ENCODE data around the gene CCDC6.

CCDC6 gene

GRCh38 chr10:59913547-59914237, 7.3 kb upstream of the CCDC6 start:
- Mint-ChIP-seq H3K4me3 (no peak overlapping the region), H3K9me3 (peaks cover 8% of the 10 kb centered on the region), H3K27me3 (peaks cover 11% of the 10 kb centered on the region), H3K36me3 (peaks cover 7% of the 10 kb centered on the region), H3K27ac (no peak overlapping the region), H3K4me1 (peaks cover 2% of the 10 kb centered on the region)
- ATAC-seq, result no peak

GRCh38 chr10:59910867-59911266, 4.5 kb upstream of the CCDC6 start:
- Mint-ChIP-seq H3K27ac (no peak overlapping the region), H3K9me3 (peaks cover 8% of the 10 kb centered on the region), H3K36me3 (peaks cover 7% of the 10 kb centered on the region), H3K4me1 (peaks cover 20% of the 10 kb centered on the region), H3K4me3 (no peak overlapping the region), H3K27me3 (peaks cover 11% of the 10 kb centered on the region)
- ATAC-seq, result no peak

- Mint-ChIP-seq H3K36me3 (peaks cover 7% of the 10 kb centered on the region), H3K27ac (peak overlapping the region; percentile 48), H3K9me3 (peaks cover 8% of the 10 kb centered on the region), H3K4me1 (peaks cover 30% of the 10 kb centered on the region), H3K27me3 (peaks cover 11% of the 10 kb centered on the region), H3K4me3 (no peak overlapping the region)
- ATAC-seq, result no peak
Measured at GRCh38 chr10:59909815-59910214, 3.5 kb upstream of the CCDC6 start.

- Mint-ChIP-seq H3K9me3 (peaks cover 4% of the 10 kb centered on the region), H3K36me3 (peaks cover 3% of the 10 kb centered on the region), H3K4me1 (peaks cover 40% of the 10 kb centered on the region), H3K4me3 (peak overlapping the region; percentile 92), H3K27me3 (peaks cover 10% of the 10 kb centered on the region), H3K27ac (peak overlapping the region; percentile 91)
- ATAC-seq, result no peak
Measured at GRCh38 chr10:59908808-59909143, 2.4 kb upstream of the CCDC6 start.

GRCh38 chr10:59907918-59908807, 1.8 kb upstream of the CCDC6 start:
- H3K27me3 Mint-ChIP-seq, result peaks cover 4% of the 10 kb centered on the region
- H3K4me3 Mint-ChIP-seq, result peak overlapping the region; percentile 92
- H3K4me1 Mint-ChIP-seq, result peaks cover 46% of the 10 kb centered on the region
- H3K36me3 Mint-ChIP-seq, result peaks cover under 1% of the 10 kb centered on the region
- peak overlapping the region; percentile 91 for H3K27ac Mint-ChIP-seq
- ATAC-seq, result no peak
- peaks cover 3% of the 10 kb centered on the region for H3K9me3 Mint-ChIP-seq

GRCh38 chr10:59907537-59907917, 1.2 kb upstream of the CCDC6 start:
- peak overlapping the region; percentile 91 for H3K27ac Mint-ChIP-seq
- ATAC-seq, result no peak
- peaks cover 52% of the 10 kb centered on the region for H3K4me1 Mint-ChIP-seq
- peak overlapping the region; percentile 92 for H3K4me3 Mint-ChIP-seq
- H3K36me3 Mint-ChIP-seq, result peaks cover 6% of the 10 kb centered on the region
- no peaks in the 10 kb centered on the region for H3K9me3 Mint-ChIP-seq
- H3K27me3 Mint-ChIP-seq, result no peaks in the 10 kb centered on the region

GRCh38 chr10:59905731-59906416, 482 bp downstream of the CCDC6 start:
- peak; percentile 1 for ATAC-seq
- Mint-ChIP-seq H3K4me1 (peaks cover 65% of the 10 kb centered on the region), H3K36me3 (peaks cover 6% of the 10 kb centered on the region), H3K27me3 (no peaks in the 10 kb centered on the region), H3K27ac (peak overlapping the region; percentile 91), H3K9me3 (no peaks in the 10 kb centered on the region), H3K4me3 (peak overlapping the region; percentile 92)

- peaks cover 72% of the 10 kb centered on the region for H3K4me1 Mint-ChIP-seq
- H3K9me3 Mint-ChIP-seq, result no peaks in the 10 kb centered on the region
- peaks cover 9% of the 10 kb centered on the region for H3K36me3 Mint-ChIP-seq
- ATAC-seq, result peak; percentile 73
- H3K27ac Mint-ChIP-seq, result peak overlapping the region; percentile 91
- no peaks in the 10 kb centered on the region for H3K27me3 Mint-ChIP-seq
- H3K4me3 Mint-ChIP-seq, result peak overlapping the region; percentile 92
Measured at GRCh38 chr10:59905066-59905730, 1.2 kb downstream of the CCDC6 start.

- Mint-ChIP-seq H3K9me3 (no peaks in the 10 kb centered on the region), H3K27ac (peak overlapping the region; percentile 91), H3K4me1 (peaks cover 78% of the 10 kb centered on the region), H3K4me3 (peak overlapping the region; percentile 92), H3K27me3 (no peaks in the 10 kb centered on the region), H3K36me3 (peaks cover 15% of the 10 kb centered on the region)
- no peak for ATAC-seq
Measured at GRCh38 chr10:59904426-59905065, 1.8 kb downstream of the CCDC6 start.

GRCh38 chr10:59903871-59904270, 2.5 kb downstream of the CCDC6 start:
- H3K9me3 Mint-ChIP-seq, result no peaks in the 10 kb centered on the region
- peaks cover 22% of the 10 kb centered on the region for H3K36me3 Mint-ChIP-seq
- H3K27ac Mint-ChIP-seq, result peak overlapping the region; percentile 91
- no peak for ATAC-seq
- no peaks in the 10 kb centered on the region for H3K27me3 Mint-ChIP-seq
- H3K4me3 Mint-ChIP-seq, result peak overlapping the region; percentile 92
- peaks cover 85% of the 10 kb centered on the region for H3K4me1 Mint-ChIP-seq

GRCh38 chr10:59902016-59902415, 4.3 kb downstream of the CCDC6 start:
- Mint-ChIP-seq H3K9me3 (no peaks in the 10 kb centered on the region), H3K27me3 (no peaks in the 10 kb centered on the region), H3K4me3 (no peak overlapping the region), H3K27ac (peak overlapping the region; percentile 42), H3K36me3 (peaks cover 31% of the 10 kb centered on the region), H3K4me1 (peaks cover 82% of the 10 kb centered on the region)
- no peak for ATAC-seq

GRCh38 chr10:59901470-59901869, 4.9 kb downstream of the CCDC6 start:
- Mint-ChIP-seq H3K4me1 (peaks cover 85% of the 10 kb centered on the region), H3K4me3 (no peak overlapping the region), H3K27me3 (no peaks in the 10 kb centered on the region), H3K27ac (peak overlapping the region; percentile 42), H3K36me3 (peaks cover 31% of the 10 kb centered on the region), H3K9me3 (no peaks in the 10 kb centered on the region)
- ATAC-seq, result no peak

GRCh38 chr10:59900048-59900727, 6.2 kb downstream of the CCDC6 start:
- H3K27me3 Mint-ChIP-seq, result no peaks in the 10 kb centered on the region
- no peaks in the 10 kb centered on the region for H3K9me3 Mint-ChIP-seq
- peaks cover 84% of the 10 kb centered on the region for H3K4me1 Mint-ChIP-seq
- peak overlapping the region; percentile 42 for H3K27ac Mint-ChIP-seq
- peaks cover 31% of the 10 kb centered on the region for H3K36me3 Mint-ChIP-seq
- H3K4me3 Mint-ChIP-seq, result peak overlapping the region; percentile 22
- ATAC-seq, result peak; percentile 57

All from stimulated activated memory B cell treated with anti-CD40 and anti-IgM and Interleukin-4, amounts not matched to agents 10 μg/mL and 1 μg/mL and 100 μg/mL, for 72 hours (primary cell).